ENCODE data around the gene KCP.
"Not testable (repeated sequence)": the region's sequence is repeated elsewhere in the genome, so short reads cannot be mapped to it uniquely, and the experiment has no call there.

The KCP gene

DNA sequence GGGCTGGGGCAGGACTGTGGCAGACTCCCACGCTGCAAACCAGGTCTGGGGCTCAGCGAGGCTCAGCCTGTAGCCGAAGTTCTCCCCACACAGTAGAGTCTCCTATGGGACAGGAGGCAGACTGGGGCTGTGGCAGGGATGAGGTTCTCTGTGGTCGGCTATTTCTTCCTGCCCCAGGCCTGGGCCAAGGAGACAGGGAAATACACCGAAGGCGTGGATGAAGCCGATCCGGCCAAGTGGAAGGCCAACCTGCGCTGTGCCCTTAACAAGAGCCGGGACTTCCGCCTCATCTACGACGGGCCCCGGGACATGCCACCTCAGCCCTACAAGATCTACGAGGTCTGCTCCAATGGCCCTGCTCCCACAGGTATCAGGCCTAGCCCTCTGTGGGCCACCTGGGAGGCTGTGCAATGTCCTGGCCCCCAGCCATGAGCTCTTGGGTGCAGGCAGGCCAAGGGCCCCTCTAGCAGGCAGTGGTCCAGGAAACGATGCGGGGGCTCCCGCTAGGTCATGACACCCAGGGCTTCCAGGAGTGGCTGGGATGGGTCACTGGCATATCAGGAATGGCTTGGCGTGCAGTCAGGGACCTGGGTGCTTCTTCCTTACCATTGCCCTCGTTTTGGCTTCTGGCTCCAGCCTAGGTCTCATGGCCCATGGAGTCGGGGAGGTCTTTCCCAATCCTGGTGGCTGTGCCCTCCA lies 35.3 kb upstream of the KCP start:
- Mint-ChIP-seq H3K4me3 (no peak overlapping the region), H3K27ac (no peak overlapping the region), H3K9me3 (no peaks in the 10 kb centered on the region), H3K4me1 (peaks cover 4% of the 10 kb centered on the region), H3K27me3 (ENCODE audit: low read depth, poor library complexity) (peaks cover 20% of the 10 kb centered on the region), H3K36me3 (ENCODE audit: low read depth) (peaks cover 2% of the 10 kb centered on the region)
- DNase-seq: no peak
- TF ChIP-seq, protein P1, sequence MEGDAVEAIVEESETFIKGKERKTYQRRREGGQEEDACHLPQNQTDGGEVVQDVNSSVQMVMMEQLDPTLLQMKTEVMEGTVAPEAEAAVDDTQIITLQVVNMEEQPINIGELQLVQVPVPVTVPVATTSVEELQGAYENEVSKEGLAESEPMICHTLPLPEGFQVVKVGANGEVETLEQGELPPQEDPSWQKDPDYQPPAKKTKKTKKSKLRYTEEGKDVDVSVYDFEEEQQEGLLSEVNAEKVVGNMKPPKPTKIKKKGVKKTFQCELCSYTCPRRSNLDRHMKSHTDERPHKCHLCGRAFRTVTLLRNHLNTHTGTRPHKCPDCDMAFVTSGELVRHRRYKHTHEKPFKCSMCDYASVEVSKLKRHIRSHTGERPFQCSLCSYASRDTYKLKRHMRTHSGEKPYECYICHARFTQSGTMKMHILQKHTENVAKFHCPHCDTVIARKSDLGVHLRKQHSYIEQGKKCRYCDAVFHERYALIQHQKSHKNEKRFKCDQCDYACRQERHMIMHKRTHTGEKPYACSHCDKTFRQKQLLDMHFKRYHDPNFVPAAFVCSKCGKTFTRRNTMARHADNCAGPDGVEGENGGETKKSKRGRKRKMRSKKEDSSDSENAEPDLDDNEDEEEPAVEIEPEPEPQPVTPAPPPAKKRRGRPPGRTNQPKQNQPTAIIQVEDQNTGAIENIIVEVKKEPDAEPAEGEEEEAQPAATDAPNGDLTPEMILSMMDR (IDR thresholded peaks at IDR 0.05): no peak

DNA sequence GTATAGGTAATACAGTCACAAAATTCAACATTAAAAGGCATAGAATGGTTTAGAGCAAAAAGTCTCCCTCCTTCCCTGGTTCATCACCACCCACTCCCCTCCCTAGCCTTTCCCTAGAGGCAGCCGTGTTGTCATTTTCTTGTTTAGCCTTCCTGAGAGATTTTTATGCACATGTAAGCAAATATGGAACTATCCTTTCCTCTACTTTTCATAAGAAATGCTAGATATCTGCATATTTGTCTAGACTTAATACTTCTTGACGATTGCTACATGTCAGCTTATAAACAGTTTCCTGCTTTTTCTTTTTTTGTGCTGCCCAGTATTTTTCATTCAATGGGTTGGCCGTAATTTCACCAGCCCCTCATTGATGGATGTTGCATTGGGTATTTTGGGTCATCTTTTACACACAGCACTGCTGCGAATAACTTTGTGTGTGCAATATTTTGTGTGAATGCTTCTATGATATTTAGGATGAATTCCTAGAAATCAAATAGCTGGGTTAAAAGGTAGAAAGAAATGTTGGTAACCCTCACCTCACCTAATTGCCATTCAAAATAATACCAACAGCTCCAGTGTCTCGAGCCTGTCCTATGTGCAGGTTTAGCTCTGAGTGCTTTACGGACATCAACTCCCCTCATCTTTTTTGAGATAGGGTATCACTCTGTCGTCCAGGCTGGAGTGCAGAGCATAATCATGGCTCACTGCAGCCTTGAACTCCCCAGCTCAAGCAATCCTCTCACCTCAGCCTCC lies 34.2 kb upstream of the KCP start:
- DNase-seq: no peak
- Mint-ChIP-seq H3K27me3 (ENCODE audit: low read depth, poor library complexity) (peaks cover 29% of the 10 kb centered on the region), H3K4me3 (no peak overlapping the region), H3K9me3 (no peaks in the 10 kb centered on the region), H3K27ac (no peak overlapping the region), H3K4me1 (peaks cover 4% of the 10 kb centered on the region), H3K36me3 (ENCODE audit: low read depth) (no peaks in the 10 kb centered on the region)
- TF ChIP-seq, protein P1 (IDR thresholded peaks at IDR 0.05): no peak

DNA sequence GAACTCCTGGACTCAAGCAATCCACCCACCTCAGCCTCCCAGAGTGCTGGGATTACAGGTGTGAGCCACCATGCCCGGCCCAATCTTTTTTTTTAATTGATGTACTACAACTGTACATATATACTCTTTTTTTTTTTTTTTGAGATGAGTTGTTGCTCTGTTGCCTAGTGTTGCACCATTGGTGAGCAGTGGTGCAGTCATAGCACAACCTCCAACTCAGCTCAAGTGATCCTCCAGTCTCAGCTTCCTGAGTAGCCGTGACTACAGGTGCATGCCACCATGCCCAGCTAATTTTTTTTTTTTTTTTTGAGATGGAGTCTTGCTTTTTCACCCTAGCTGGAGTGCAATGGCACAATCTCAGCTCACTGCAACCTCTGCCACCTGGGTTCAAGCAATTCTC lies 32.7 kb upstream of the KCP start:
- H3K27me3 Mint-ChIP-seq (ENCODE audit: low read depth, poor library complexity): peaks cover 43% of the 10 kb centered on the region
- H3K36me3 Mint-ChIP-seq (ENCODE audit: low read depth); H3K4me1 Mint-ChIP-seq; DNase-seq; H3K9me3 Mint-ChIP-seq; H3K27ac Mint-ChIP-seq; H3K4me3 Mint-ChIP-seq: not testable (repeated sequence)

DNA sequence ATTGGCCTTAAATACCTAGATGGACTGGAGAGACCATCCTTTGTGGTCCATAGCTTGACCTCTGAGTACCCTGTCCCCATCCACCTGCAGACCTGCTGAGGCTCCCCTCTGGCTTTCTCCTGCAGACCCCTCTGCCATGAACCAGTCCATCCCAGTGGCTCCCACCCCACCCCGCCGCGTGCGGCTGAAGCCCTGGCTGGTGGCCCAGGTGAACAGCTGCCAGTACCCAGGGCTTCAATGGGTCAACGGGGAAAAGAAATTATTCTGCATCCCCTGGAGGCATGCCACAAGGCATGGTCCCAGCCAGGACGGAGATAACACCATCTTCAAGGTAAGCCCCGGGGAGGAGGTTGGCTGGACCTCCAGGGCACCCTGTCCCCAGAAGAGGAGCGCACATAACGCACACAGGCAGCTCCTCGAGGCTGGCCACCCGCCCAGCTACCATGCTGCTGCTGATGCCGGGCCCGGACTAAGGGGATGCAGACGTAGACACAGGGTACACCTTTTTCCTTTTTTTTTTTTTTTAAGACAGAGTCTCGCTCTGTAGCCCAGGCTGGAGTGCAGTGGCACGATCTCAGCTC lies 31.5 kb upstream of the KCP start:
- H3K27ac Mint-ChIP-seq: no peak overlapping the region
- no peaks in the 10 kb centered on the region for H3K9me3 Mint-ChIP-seq
- H3K27me3 Mint-ChIP-seq (ENCODE audit: low read depth, poor library complexity): peaks cover 52% of the 10 kb centered on the region
- no peaks in the 10 kb centered on the region for H3K36me3 Mint-ChIP-seq (ENCODE audit: low read depth)
- DNase-seq: no peak
- peaks cover 13% of the 10 kb centered on the region for H3K4me1 Mint-ChIP-seq
- TF ChIP-seq, protein P1 (IDR thresholded peaks at IDR 0.05): no peak
- no peak overlapping the region for H3K4me3 Mint-ChIP-seq

DNA sequence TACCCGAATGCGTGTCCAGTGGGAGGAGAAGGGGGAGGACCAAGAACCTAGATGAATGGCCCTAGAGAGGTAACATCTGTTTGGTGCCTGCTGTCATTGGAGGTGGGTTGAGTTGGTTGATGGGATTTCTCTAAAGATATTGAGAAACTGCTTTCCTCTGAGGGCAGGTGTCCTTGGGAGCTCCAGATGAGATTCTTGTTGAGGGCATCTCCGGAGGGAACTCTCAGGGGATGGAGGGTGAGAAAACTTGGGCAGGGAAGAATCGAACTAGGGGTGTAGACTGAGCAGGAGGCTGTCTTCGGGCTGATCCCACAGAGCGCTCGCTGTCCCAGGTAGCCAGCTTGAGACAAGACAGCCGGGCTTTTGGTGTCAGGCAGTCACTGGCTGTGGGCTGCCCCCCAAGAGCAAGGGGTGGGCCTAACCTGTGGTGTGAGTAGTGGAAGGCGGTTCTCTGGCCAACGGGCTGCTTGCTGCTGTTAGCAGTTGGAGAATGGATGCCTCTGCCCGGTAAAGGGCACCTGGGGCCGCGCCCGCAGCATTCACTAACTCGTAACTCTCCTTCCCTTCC lies 30.9 kb upstream of the KCP start:
- TF ChIP-seq, protein P1 (IDR thresholded peaks at IDR 0.05): no peak
- Mint-ChIP-seq H3K9me3 (no peaks in the 10 kb centered on the region), H3K4me1 (peaks cover 16% of the 10 kb centered on the region), H3K4me3 (no peak overlapping the region), H3K27ac (no peak overlapping the region), H3K36me3 (ENCODE audit: low read depth) (no peaks in the 10 kb centered on the region), H3K27me3 (ENCODE audit: low read depth, poor library complexity) (peaks cover 58% of the 10 kb centered on the region)
- no peak for DNase-seq
